HG02840 (cell line): ENCODE measurements around the gene SDC3.

Experiments
- ATAC-seq: cut with Tn5 transposase; IDR thresholded peaks from one replicate; pipeline ENCODE4 v1.9.1; 2021; ENCODE audit warnings: mild to moderate bottlenecking, moderate library complexity, moderate number of reproducible peaks; ENCODE audit not compliant: unreplicated experiment, low FRiP score

Gene SDC3

GRCh38 chr1:30929135-30929889, 20.8 kb upstream of the SDC3 start:
- no peak for ATAC-seq

- ATAC-seq = no peak
Observed at GRCh38 chr1:30928789-30929134, 20.2 kb upstream of the SDC3 start.

GRCh38 chr1:30928171-30928570, 19.6 kb upstream of the SDC3 start:
- ATAC-seq = no peak

- no peak for ATAC-seq
Observed at GRCh38 chr1:30927448-30927847, 18.9 kb upstream of the SDC3 start.

- ATAC-seq = no peak
Observed at GRCh38 chr1:30923597-30923996, 15.0 kb upstream of the SDC3 start.

GRCh38 chr1:30920827-30921226, 12.3 kb upstream of the SDC3 start:
- no peak for ATAC-seq

GRCh38 chr1:30919025-30919881, 10.7 kb upstream of the SDC3 start:
- ATAC-seq = no peak

- no peak for ATAC-seq
Observed at GRCh38 chr1:30916296-30916695, 7.7 kb upstream of the SDC3 start.

GRCh38 chr1:30915491-30916230, 7.1 kb upstream of the SDC3 start:
- no peak for ATAC-seq

- no peak for ATAC-seq
Observed at GRCh38 chr1:30914931-30915330, 6.4 kb upstream of the SDC3 start.

GRCh38 chr1:30914587-30914922, 6.0 kb upstream of the SDC3 start:
- ATAC-seq = no peak

- no peak for ATAC-seq
Observed at GRCh38 chr1:30912913-30913652, 4.5 kb upstream of the SDC3 start.

- no peak for ATAC-seq
Observed at GRCh38 chr1:30912224-30912623, 3.7 kb upstream of the SDC3 start.

- no peak for ATAC-seq
Observed at GRCh38 chr1:30911059-30911954, 2.7 kb upstream of the SDC3 start.

GRCh38 chr1:30909365-30910068, 959 bp upstream of the SDC3 start:
- ATAC-seq = no peak

- no peak for ATAC-seq
Observed at GRCh38 chr1:30908316-30908695, 252 bp downstream of the SDC3 start.

GRCh38 chr1:30907481-30908315, 860 bp downstream of the SDC3 start:
- no peak for ATAC-seq
